Effector CD4-positive, alpha-beta T cell (primary cell): ENCODE results near the gene C9orf152.

Experiments
- DNase-seq: peaks from one replicate; pipeline ENCODE4 v3.0.0-alpha.2; 2020

C9orf152 gene

DNA sequence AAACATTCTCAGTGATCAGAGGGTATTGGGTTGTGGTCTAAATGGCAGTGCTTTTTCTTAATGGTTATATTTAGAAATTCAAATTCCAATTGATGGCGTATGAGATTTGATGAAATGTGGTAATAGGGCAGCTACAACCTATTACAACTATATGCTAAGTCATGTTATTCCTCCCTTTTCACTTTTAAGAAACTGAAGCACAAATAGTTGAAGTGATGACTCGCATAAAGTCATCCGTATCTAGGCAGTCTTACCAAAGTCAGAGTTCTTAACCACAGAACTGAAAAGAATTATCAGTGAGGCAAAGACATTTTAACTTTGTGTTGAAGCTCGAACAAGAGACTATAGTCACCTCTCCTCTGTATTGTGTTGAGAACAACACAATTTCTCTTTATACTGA is 28.2 kb downstream of the C9orf152 start:
- DNase-seq: no peak

DNA sequence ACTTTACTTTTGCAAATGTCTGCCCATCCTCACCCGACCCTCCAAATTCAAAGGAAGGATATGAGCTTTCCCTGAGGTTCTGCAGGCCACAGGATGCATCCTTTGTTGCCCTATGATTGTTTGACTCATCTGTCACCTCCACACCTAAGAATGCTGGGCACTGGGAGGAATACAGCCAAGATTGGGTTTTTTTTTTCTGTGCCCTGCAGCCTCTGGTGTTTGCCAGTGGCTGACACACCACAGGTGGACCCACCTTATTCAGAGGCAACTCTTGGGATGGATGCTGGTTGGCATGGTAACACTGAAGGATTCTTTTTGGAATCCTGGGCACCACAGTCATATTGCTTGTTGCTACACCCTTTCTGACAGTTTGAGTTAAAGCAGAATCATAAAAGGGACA is 29.7 kb downstream of the C9orf152 start:
- no peak for DNase-seq

DNA sequence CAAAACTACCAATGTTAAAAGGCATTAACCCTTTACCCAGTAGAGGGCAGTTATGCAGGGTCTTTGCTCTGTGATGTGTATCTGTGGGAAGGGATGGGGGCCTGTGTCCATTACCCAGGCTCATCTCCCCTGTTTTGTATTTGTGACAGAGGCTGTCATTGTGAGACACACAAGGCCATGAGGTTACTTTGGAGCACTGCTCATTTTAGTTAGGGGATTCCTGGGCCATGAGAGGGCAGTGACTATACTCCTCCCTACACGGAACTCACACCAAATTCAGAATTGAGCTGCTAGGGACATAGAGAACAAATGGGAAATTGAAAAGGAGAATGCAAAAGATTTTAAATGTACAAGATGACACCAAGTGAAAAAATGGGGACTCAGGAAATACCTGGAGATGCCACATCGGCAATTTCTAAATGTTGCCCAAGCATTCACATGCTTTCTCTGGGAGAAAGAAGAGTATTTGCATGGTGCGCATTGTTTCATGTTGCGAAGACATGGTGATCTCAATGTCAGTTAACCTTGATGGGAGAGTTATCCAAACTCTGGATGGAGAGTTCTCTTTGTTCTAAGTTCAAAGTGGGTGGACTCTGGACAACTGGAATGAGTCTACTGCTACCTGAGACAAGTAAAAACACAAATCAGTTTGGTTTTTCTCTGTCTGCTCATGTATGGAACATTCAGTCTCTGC is 32.5 kb downstream of the C9orf152 start:
- no peak for DNase-seq

- no peak for DNase-seq
Observed at GRCh38 chr9:110173322-110173642, 34.7 kb downstream of the C9orf152 start.

DNA sequence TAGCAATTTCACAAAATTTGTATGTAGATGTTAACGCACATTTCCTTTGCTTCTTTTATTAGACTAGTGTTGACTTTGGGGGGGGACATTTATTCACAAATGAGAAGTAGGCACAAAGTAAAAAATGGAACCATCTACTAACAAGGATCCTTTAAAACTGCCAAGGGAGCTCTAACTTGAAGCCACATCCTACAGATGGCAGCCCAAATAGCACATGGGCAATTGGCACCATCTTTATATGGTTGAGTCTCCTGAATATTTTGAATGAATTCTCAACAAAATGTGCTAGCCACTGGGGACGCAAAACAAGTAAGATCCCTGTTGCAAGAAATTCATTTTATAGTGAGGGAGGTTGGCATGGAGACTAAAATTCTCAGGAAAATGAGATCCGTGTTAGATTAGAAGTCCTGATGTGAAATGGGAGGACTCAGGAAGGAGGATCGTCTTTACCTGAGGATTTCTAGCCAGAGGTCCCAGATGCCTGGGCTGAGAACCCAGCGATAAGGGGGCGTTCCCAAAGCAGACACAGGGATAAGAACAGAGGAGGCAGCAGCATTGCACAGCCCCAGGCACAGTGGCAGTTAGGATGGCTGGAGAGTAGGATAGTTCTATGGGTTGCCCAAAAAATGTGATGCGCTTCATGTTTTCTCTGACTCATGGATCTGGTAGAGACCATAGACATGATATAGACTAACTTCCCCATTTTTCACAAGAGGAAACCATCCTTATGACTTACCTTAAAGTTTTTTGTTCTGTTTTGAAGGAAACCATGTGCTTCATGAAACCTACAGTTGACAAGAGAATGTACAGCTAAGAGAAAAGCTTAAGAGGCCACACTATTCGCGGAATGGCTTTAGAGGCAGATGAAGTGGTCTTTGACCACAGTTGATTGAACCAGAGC is 37.4 kb downstream of the C9orf152 start:
- DNase-seq: no peak

GRCh38 chr9:110168486-110168885 is 39.5 kb downstream of the C9orf152 start:
- DNase-seq: no peak

DNA sequence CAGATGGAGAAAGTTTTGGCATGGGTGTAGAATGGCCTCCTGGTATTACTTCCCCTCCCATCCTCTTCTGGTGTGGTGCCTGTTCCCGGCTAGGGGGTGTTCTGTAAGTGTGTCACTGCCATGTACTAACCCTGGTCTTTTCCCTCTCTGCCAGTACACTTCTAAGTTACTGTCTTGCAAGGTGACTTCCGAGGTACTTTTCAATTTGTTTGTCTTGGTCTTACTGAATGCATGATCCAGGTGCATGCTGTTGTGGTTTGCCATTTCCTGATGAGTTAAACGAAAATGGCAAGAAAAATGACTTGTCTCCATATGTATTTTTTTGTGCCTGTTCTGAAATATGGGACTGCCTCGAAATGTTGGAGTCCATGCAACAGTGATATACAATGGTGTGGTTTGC is 46.0 kb downstream of the C9orf152 start:
- no peak for DNase-seq

- no peak for DNase-seq
Observed at GRCh38 chr9:110160685-110161084, 47.3 kb downstream of the C9orf152 start.

GRCh38 chr9:110160123-110160522 is 47.8 kb downstream of the C9orf152 start:
- no peak for DNase-seq

- no peak for DNase-seq
Observed at GRCh38 chr9:110157823-110158664, 49.9 kb downstream of the C9orf152 start.

DNA sequence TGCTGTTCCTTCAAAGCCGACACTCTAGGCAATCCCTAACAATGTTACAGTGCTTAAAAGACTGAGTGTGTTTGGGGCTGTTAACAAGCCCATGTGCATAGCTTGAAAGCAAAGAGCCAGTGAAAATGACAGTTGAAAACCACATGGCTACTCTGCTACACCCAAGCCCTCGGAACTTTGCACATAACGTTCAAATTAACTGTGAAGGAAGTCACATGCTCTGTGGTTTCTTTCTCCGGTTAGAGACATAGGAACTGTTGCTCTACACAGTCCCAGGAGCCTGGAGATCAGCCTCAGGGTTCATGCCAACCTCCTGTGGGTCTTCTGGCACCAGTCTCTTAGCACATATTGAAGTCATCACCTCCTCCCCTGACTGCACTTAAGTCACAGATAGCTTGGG is 51.1 kb downstream of the C9orf152 start:
- no peak for DNase-seq

GRCh38 chr9:110156416-110156815 is 51.5 kb downstream of the C9orf152 start:
- DNase-seq: no peak

- no peak for DNase-seq
Observed at GRCh38 chr9:110155751-110156150, 52.2 kb downstream of the C9orf152 start.

GRCh38 chr9:110153431-110153830 is 54.5 kb downstream of the C9orf152 start:
- no peak for DNase-seq

DNA sequence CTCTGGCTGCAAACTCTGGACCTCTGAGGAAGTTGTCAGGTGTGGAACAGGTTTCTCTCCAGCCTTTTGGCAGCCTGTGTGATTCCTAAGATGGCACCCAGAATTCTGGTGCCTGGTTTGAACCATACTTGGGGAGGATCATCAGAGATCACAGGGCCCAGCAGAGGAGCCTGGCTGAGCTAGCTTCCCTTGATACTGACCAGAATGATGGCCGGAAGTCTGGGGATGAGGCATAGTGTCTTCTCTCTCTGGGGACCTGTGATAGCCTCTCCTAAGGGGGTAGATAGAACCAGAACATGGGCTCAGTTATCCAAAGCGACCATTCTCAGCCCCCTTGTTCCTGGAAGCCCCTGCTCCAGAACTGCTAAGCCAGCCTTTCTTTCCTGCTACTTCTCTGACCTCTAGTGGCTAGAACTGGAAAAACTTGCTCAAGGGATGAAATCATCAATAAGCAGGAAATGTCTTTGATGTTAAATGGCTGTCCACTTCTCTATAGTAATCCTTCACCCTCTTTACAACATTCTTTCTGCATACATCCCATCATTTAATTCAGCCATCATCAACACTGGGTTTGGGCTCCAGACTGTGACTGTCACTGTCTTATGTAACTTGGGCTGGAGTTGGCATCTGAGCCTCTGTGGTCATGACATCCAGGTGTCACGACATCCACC is 55.1 kb downstream of the C9orf152 start:
- no peak for DNase-seq
